Upper lobe of left lung (tissue), 4 donors: ENCODE measurements around the gene ADAMTS19.

Source experiments
- POLR2A ChIP-seq, 4 donors: fragments of 450-650 bp; IDR thresholded peaks; one replicate each; pipeline ENCODE4 v1.5.1; 2016 to 2017; ENCODE audit warnings: antibody characterized with exemption in 4 of 4, mild to moderate bottlenecking in 2 of 4
- TF ChIP-seq, protein P1 (sequence below), 6 experiments: fragments of 450-650 bp in 4 of 6; fragments of 200-600 bp in 2 of 6; sonication (generic) in 2 of 6; IDR thresholded peaks; one replicate each; pipeline ENCODE4 v1.5.1; 2016 to 2019; ENCODE audit warnings: antibody characterized with exemption in 6 of 6

GRCh38 chr5:129739773-129740172, 279.7 kb downstream of the ADAMTS19 start:
- TF ChIP-seq, protein P1, sequence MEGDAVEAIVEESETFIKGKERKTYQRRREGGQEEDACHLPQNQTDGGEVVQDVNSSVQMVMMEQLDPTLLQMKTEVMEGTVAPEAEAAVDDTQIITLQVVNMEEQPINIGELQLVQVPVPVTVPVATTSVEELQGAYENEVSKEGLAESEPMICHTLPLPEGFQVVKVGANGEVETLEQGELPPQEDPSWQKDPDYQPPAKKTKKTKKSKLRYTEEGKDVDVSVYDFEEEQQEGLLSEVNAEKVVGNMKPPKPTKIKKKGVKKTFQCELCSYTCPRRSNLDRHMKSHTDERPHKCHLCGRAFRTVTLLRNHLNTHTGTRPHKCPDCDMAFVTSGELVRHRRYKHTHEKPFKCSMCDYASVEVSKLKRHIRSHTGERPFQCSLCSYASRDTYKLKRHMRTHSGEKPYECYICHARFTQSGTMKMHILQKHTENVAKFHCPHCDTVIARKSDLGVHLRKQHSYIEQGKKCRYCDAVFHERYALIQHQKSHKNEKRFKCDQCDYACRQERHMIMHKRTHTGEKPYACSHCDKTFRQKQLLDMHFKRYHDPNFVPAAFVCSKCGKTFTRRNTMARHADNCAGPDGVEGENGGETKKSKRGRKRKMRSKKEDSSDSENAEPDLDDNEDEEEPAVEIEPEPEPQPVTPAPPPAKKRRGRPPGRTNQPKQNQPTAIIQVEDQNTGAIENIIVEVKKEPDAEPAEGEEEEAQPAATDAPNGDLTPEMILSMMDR (IDR thresholded peaks at IDR 0.05), result no peak
- TF ChIP-seq POLR2A (IDR thresholded peaks at IDR 0.05), result no peak
